HG02642 (cell line): Measurements from ENCODE around the gene MOB4.
"Not testable (repeated sequence)": the region's sequence is repeated elsewhere in the genome, so short reads cannot be mapped to it uniquely, and the experiment has no call there.

Source experiments
- ATAC-seq: cut with Tn5 transposase; IDR thresholded peaks from one replicate; pipeline ENCODE4 v1.9.1; 2021; ENCODE audit warnings: mild to moderate bottlenecking; ENCODE audit not compliant: unreplicated experiment, poor library complexity

MOB4 gene

GRCh38 chr2:197515739-197516392 lies at the start of gene MOB4:
Gene MOB4, plus strand, starts transcription at chr2:197516066. Its CDS starts 21 bp downstream, at chr2:197516087.
- ATAC-seq = peak; percentile 96

GRCh38 chr2:197472166-197472565 lies 43.7 kb upstream of the MOB4 start:
- no peak for ATAC-seq

- ATAC-seq = no peak
Measured at GRCh38 chr2:197477797-197478196, 38.1 kb upstream of the MOB4 start.

GRCh38 chr2:197480165-197481036 lies 35.5 kb upstream of the MOB4 start:
- ATAC-seq = no peak

- not testable (repeated sequence) for ATAC-seq
Measured at GRCh38 chr2:197484248-197484647, 31.6 kb upstream of the MOB4 start.

GRCh38 chr2:197486175-197486574 lies 29.7 kb upstream of the MOB4 start:
- no peak for ATAC-seq

- no peak for ATAC-seq
Measured at GRCh38 chr2:197487385-197487784, 28.5 kb upstream of the MOB4 start.

- ATAC-seq = no peak
Measured at GRCh38 chr2:197495433-197496134, 20.3 kb upstream of the MOB4 start.

- ATAC-seq = no peak
Measured at GRCh38 chr2:197496695-197497094, 19.2 kb upstream of the MOB4 start.

- no peak for ATAC-seq
Measured at GRCh38 chr2:197497326-197497725, 18.5 kb upstream of the MOB4 start.

- ATAC-seq = no peak
Measured at GRCh38 chr2:197498235-197498936, 17.5 kb upstream of the MOB4 start.

- peak; percentile 20 for ATAC-seq
Measured at GRCh38 chr2:197498937-197499593, 16.8 kb upstream of the MOB4 start.

GRCh38 chr2:197499594-197500502 lies 16.0 kb upstream of the MOB4 start, which contains the start of the genes HSPD1 and HSPE1:
Gene HSPD1, minus strand, starts transcription at chr2:197499840. Its CDS starts 992 bp downstream, at chr2:197498848.
Gene HSPE1, plus strand, starts transcription at chr2:197500379. Its CDS starts 58 bp downstream, at chr2:197500437.
- peak; percentile 85 for ATAC-seq

GRCh38 chr2:197500503-197501131 lies 15.2 kb upstream of the MOB4 start:
- peak; percentile 9 for ATAC-seq

- no peak for ATAC-seq
Measured at GRCh38 chr2:197502201-197502600, 13.7 kb upstream of the MOB4 start.

- ATAC-seq = no peak
Measured at GRCh38 chr2:197502685-197503084, 13.2 kb upstream of the MOB4 start.

GRCh38 chr2:197504000-197504399 lies 11.9 kb upstream of the MOB4 start:
- ATAC-seq = no peak

GRCh38 chr2:197504512-197504911 lies 11.4 kb upstream of the MOB4 start:
- no peak for ATAC-seq
